ENCODE data around the gene CABP2. TPM values are rescaled to one million over a fixed set of nuclear protein-coding genes. Genes with fewer than 3 reads are reported as not detected.
"Not testable (repeated sequence)": the region's sequence is repeated elsewhere in the genome, so short reads cannot be mapped to it uniquely, and the experiment has no call there.

The CABP2 gene
- polyA plus RNA-seq, 4 donors: not detected

DNA sequence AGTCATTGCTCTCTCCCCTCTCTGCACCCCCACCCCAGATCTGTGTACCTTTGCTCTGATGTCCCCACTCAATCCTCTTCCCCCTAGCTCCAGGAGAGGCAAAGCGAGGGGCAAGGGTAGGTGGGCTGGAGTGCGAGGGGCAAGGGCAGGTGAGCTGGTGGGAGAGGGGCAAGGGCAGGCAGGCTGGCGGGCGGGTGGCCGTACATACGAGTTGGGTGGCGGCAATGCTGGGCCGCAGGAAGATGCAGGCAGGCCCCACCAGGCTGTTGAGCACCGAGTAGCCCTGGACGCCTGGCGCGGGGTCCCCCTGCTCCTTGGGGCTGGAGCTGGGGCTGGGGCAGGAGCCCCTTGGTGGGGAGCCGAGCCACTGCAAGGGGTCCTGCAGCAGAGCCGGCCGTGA is 908 bp downstream of the CABP2 start:
- Histone ChIP-seq H3K4me3 (ENCODE audit: low read depth in 1 of 3, low read length in 3 of 3) (no peak overlapping the region), H3K9me3 (ENCODE audit: control insufficient read depth in 2 of 2, insufficient read depth in 1 of 2, low read depth in 1 of 2, low read length in 1 of 2) (no peaks in the 10 kb centered on the region), H3K36me3 (ENCODE audit: control insufficient read depth in 3 of 3, insufficient read depth in 2 of 3, low read depth in 1 of 3, low read length in 3 of 3) (no peaks in the 10 kb centered on the region), H3K27ac (ENCODE audit: low read depth in 1 of 3, low read length in 2 of 3) (no peak overlapping the region), H3K27me3 (ENCODE audit: control insufficient read depth in 3 of 3, insufficient read depth in 3 of 3, low read length in 3 of 3) (no peaks in the 10 kb centered on the region), H3K4me1 (ENCODE audit: control insufficient read depth in 3 of 3, insufficient read depth in 2 of 3, low read depth in 1 of 3, low read length in 2 of 3) (peaks cover 0 to 17% (median 4%) of the 10 kb centered on the region in 3 donors)
- no peak for FAIRE-seq
- DNase-seq: no peak
- 89 to 96% (median 95%) methylated on average over 14 to 15 of the region's 15 CpGs for WGBS, 3 donors

DNA sequence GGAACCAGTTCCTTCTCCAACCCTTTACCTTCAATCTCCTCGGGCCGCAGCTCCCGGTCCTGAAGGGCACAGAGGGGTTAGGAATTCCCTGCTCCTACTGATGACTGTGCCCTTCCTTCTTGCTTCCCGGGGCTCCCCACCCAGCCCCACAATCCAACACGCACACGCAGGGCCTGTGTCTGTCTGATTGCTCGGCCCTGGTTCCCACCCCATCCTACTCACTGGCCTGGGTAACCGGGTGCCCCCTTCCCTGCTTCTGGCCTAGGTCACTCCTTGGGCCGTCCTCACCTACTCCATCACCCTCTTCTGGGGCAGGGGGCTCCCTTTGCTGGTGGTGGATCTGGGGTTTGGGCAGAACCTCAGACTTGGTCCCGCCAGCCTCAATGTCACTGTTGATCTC is 1.3 kb downstream of the CABP2 start:
- no peak for FAIRE-seq
- Histone ChIP-seq H3K9me3 (ENCODE audit: control insufficient read depth in 2 of 2, insufficient read depth in 1 of 2, low read depth in 1 of 2, low read length in 1 of 2) (no peaks in the 10 kb centered on the region), H3K36me3 (ENCODE audit: control insufficient read depth in 3 of 3, insufficient read depth in 2 of 3, low read depth in 1 of 3, low read length in 3 of 3) (no peaks in the 10 kb centered on the region), H3K27ac (ENCODE audit: low read depth in 1 of 3, low read length in 2 of 3) (no peak overlapping the region), H3K4me3 (ENCODE audit: low read depth in 1 of 3, low read length in 3 of 3) (no peak overlapping the region), H3K4me1 (ENCODE audit: control insufficient read depth in 3 of 3, insufficient read depth in 2 of 3, low read depth in 1 of 3, low read length in 2 of 3) (peaks cover 0 to 17% (median 4%) of the 10 kb centered on the region in 3 donors), H3K27me3 (ENCODE audit: control insufficient read depth in 3 of 3, insufficient read depth in 3 of 3, low read length in 3 of 3) (no peaks in the 10 kb centered on the region)
- 81 to 88% (median 82%) methylated on average over 10 of the region's 10 CpGs for WGBS, 3 donors
- no peak for DNase-seq

DNA sequence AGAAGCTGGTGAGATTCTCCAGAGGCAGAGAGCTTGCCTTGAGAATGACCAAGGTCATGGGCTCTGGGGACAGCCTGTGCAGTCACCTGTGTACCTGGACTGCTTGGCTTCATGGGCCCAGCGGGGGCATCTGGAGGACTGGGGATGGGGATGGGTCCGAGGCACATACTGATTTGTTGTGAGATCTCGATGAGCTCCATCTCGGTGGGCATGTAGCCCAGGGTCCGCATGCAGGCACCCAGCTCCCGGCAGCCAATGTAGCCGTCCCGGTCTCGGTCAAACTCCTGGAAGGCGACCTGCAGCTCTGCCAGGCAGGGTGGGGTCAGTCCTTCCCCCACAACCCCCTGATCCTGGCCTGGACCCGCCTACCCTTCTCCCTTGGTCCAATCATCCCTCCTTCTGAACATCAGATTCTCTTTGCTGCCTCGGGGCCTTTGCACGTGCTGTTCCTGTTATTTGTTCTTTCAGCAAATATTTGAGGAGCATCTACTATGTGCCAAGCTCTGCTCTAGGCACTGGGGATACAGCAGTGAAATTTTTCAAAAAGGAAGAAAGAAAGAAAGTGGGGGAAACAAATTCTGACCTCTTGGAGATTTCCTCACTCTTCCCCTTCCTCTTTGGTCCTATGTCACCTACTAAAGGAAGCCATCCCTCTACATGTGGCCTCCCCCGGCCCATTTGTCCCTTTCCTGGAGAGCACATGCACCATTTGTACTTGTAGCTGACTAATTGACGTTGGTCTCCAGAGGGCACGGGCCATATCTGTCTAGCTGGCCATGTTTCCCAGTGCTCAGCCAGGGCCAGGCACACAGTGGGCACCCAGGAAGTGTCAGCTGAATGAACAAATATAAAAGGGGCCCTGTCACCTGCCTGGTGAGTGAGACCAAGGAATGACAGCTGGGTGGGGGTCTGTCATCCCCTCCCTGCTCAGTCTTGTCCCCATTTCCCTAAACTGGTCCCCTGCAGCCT is 2.1 kb downstream of the CABP2 start:
- Histone ChIP-seq H3K9me3 (ENCODE audit: control insufficient read depth in 2 of 2, insufficient read depth in 1 of 2, low read depth in 1 of 2, low read length in 1 of 2) (no peaks in the 10 kb centered on the region), H3K27ac (ENCODE audit: low read depth in 1 of 3, low read length in 2 of 3) (no peak overlapping the region), H3K4me1 (ENCODE audit: control insufficient read depth in 3 of 3, insufficient read depth in 2 of 3, low read depth in 1 of 3, low read length in 2 of 3) (peaks cover 0 to 17% (median 4%) of the 10 kb centered on the region in 3 donors), H3K36me3 (ENCODE audit: control insufficient read depth in 3 of 3, insufficient read depth in 2 of 3, low read depth in 1 of 3, low read length in 3 of 3) (no peaks in the 10 kb centered on the region), H3K27me3 (ENCODE audit: control insufficient read depth in 3 of 3, insufficient read depth in 3 of 3, low read length in 3 of 3) (no peaks in the 10 kb centered on the region), H3K4me3 (ENCODE audit: low read depth in 1 of 3, low read length in 3 of 3) (no peak overlapping the region)
- no peak for FAIRE-seq
- DNase-seq: no peak
- WGBS, 3 donors: 91 to 94% (median 91%) methylated on average over 16 of the region's 16 CpGs

DNA sequence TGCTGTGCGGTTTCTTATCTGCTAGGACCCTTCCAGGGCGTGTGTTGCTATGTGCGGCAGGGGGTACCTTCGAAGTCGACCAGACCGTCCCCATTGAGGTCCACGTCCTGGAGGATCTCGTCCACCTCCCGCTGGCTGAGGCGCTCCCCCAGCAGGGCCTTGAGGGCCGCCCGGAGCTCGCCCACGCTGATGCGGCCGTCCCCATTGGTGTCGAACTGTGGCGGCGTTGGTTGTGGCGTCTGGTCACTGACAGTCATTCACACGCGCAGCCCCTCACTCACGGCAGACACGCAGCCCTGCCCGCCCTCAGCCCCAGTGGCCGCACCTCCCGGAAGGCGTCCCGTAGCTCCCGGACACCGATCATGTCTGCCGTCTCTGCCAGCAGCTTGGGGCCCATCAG is 3.5 kb downstream of the CABP2 start:
- H3K4me3 ChIP-seq (ENCODE audit: low read depth in 1 of 3, low read length in 3 of 3): no peak overlapping the region
- H3K4me1 ChIP-seq (ENCODE audit: control insufficient read depth in 3 of 3, insufficient read depth in 2 of 3, low read depth in 1 of 3, low read length in 2 of 3): peaks cover 0 to 9% (median 0%) of the 10 kb centered on the region in 3 donors
- no peaks in the 10 kb centered on the region for H3K9me3 ChIP-seq (ENCODE audit: control insufficient read depth in 2 of 2, insufficient read depth in 1 of 2, low read depth in 1 of 2, low read length in 1 of 2)
- H3K36me3 ChIP-seq (ENCODE audit: control insufficient read depth in 3 of 3, insufficient read depth in 2 of 3, low read depth in 1 of 3, low read length in 3 of 3): no peaks in the 10 kb centered on the region
- no peak overlapping the region for H3K27ac ChIP-seq (ENCODE audit: low read depth in 1 of 3, low read length in 2 of 3)
- WGBS, 3 donors: 91 to 96% (median 94%) methylated on average over 32 of the region's 32 CpGs
- FAIRE-seq (no peak), DNase-seq (no peak)
- no peaks in the 10 kb centered on the region for H3K27me3 ChIP-seq (ENCODE audit: control insufficient read depth in 3 of 3, insufficient read depth in 3 of 3, low read length in 3 of 3)

DNA sequence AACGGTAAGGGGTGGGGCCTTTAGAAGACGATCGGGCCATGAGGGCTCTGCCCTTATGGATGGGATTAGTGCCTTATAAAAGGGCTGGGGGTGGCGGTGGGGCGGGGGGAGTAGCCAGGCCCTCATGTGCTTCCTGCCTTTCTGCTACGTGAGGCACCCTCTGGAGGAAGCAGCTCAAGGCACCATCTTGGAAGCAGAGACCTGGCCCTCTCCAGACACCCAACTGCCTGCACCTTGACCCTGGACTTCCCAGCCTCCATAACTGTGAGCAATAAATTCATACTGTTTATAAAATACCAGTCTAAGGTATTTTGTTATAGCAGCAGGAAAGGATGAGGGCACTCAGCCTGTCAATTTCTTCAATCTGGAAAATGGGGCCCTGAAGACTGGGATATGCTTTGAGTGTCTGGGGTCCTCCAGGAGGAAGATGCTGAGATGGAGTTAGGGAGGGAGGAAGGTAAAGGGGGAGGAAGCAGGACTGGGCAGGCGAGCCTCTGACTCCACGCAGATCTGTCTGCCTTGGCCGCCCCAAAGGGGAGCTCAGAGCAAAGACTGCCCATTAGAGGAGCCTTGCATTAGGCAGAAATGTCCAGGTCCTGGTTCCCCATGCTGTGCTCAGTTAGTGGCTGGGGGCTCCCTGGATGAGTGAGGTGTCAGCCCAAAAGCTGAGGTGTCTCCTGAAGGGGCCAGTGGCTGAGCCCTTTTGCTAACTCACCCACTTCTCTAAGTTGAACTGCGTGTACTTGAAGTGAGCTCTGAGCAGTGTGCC is 5.3 kb downstream of the CABP2 start:
- 81 to 90% (median 88%) methylated on average over 10 of the region's 10 CpGs for WGBS, 3 donors
- FAIRE-seq (no peak), DNase-seq (no peak)
- no peaks in the 10 kb centered on the region for H3K4me1 ChIP-seq (ENCODE audit: control insufficient read depth in 3 of 3, insufficient read depth in 2 of 3, low read depth in 1 of 3, low read length in 2 of 3)
- no peak overlapping the region for H3K4me3 ChIP-seq (ENCODE audit: low read depth in 1 of 3, low read length in 3 of 3)
- H3K27me3 ChIP-seq (ENCODE audit: control insufficient read depth in 3 of 3, insufficient read depth in 3 of 3, low read length in 3 of 3): no peaks in the 10 kb centered on the region
- no peak overlapping the region for H3K27ac ChIP-seq (ENCODE audit: low read depth in 1 of 3, low read length in 2 of 3)
- no peaks in the 10 kb centered on the region for H3K9me3 ChIP-seq (ENCODE audit: control insufficient read depth in 2 of 2, insufficient read depth in 1 of 2, low read depth in 1 of 2, low read length in 1 of 2)
- H3K36me3 ChIP-seq (ENCODE audit: control insufficient read depth in 3 of 3, insufficient read depth in 2 of 3, low read depth in 1 of 3, low read length in 3 of 3): no peaks in the 10 kb centered on the region

DNA sequence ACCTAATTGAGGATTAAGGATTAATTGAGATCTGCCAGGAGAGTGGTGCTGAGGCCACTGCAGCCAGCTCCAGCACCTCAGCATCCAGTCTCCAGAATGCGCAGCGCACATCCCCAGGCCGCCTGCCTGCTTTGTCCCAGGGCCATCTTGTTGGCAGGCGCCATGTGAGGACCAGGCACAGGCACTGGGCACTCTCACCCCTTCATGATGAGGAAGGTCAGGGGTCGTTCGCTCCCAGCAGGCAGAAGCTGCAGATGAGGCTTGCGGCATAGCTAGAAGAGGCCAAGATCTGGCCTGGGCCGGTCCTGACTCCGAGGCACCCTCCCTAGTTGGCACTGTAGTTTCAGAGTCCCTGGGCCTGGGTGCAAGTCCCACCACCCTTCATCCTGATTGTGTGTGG is 6.4 kb downstream of the CABP2 start:
- H3K27ac ChIP-seq (ENCODE audit: low read depth in 1 of 3, low read length in 2 of 3): no peak overlapping the region
- H3K36me3 ChIP-seq (ENCODE audit: control insufficient read depth in 3 of 3, insufficient read depth in 2 of 3, low read depth in 1 of 3, low read length in 3 of 3): no peaks in the 10 kb centered on the region
- no peak overlapping the region for H3K4me3 ChIP-seq (ENCODE audit: low read depth in 1 of 3, low read length in 3 of 3)
- DNase-seq (no peak), FAIRE-seq (no peak)
- H3K27me3 ChIP-seq (ENCODE audit: control insufficient read depth in 3 of 3, insufficient read depth in 3 of 3, low read length in 3 of 3): no peaks in the 10 kb centered on the region
- H3K9me3 ChIP-seq (ENCODE audit: control insufficient read depth in 2 of 2, insufficient read depth in 1 of 2, low read depth in 1 of 2, low read length in 1 of 2): no peaks in the 10 kb centered on the region
- WGBS, 3 donors: 94 to 96% (median 95%) methylated on average over 9 of the region's 9 CpGs
- no peaks in the 10 kb centered on the region for H3K4me1 ChIP-seq (ENCODE audit: control insufficient read depth in 3 of 3, insufficient read depth in 2 of 3, low read depth in 1 of 3, low read length in 2 of 3)

DNA sequence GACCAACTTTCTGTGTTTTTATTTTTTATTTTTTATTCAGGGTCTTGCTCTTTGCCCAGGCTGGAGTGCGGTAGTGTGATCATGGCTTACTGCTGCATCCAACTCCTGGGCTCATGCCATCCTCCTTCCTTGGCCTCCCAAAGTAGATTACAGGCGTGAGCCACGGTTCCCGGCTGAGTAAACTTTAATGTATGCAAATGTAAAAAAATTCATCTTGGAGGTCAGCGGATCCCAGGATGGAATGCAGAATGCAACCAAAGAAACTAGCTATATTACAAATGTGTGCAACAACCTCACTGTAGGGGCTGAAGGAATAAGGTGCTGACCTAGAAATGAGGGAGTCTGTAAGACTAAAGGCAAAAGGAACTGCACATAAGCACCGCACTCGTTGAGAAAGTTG is 9.1 kb downstream of the CABP2 start:
- WGBS, 3 donors: 80 to 88% (median 83%) methylated on average over 7 of the region's 7 CpGs

DNA sequence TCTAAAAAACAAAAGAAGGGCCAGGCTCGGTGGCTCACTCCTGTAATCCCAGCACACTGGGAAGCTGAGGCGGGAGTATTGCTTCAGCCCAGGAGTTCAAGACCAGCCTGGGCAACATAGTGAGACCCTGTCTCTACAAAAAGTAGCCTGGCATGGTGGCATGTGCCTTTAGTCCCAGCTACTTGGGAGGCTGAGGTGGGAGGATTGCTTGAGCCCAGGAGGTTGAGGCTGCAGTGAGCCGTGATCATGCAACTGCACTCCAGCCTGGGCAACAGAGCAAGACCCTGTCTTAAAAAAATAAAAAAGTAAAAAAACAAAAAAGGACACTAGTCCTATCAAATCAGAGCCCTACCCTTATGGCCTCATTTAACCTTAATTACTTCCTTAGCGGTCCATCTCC is 11.7 kb downstream of the CABP2 start:
- not testable (repeated sequence) for H3K27ac ChIP-seq (ENCODE audit: low read depth in 1 of 3, low read length in 2 of 3); FAIRE-seq; H3K9me3 ChIP-seq (ENCODE audit: control insufficient read depth in 2 of 2, insufficient read depth in 1 of 2, low read depth in 1 of 2, low read length in 1 of 2); H3K27me3 ChIP-seq (ENCODE audit: control insufficient read depth in 3 of 3, insufficient read depth in 3 of 3, low read length in 3 of 3); H3K4me3 ChIP-seq (ENCODE audit: low read depth in 1 of 3, low read length in 3 of 3); DNase-seq
- peaks cover 0 to 11% (median 0%) of the 10 kb centered on the region in 3 donors for H3K36me3 ChIP-seq (ENCODE audit: control insufficient read depth in 3 of 3, insufficient read depth in 2 of 3, low read depth in 1 of 3, low read length in 3 of 3)
- H3K4me1 ChIP-seq (ENCODE audit: control insufficient read depth in 3 of 3, insufficient read depth in 2 of 3, low read depth in 1 of 3, low read length in 2 of 3): peaks cover 2 to 39% (median 6%) of the 10 kb centered on the region in 3 donors
- 87 to 90% (median 90%) methylated on average over 4 of the region's 4 CpGs for WGBS, 3 donors

More for the DNA sequence above, 9.1 kb downstream of the CABP2 start:
- no peak for FAIRE-seq
- no peaks in the 10 kb centered on the region for H3K9me3 ChIP-seq (ENCODE audit: control insufficient read depth in 2 of 2, insufficient read depth in 1 of 2, low read depth in 1 of 2, low read length in 1 of 2)
- H3K4me1 ChIP-seq (ENCODE audit: control insufficient read depth in 3 of 3, insufficient read depth in 2 of 3, low read depth in 1 of 3, low read length in 2 of 3): peaks cover 0 to 23% (median 2%) of the 10 kb centered on the region in 3 donors
- H3K36me3 ChIP-seq (ENCODE audit: control insufficient read depth in 3 of 3, insufficient read depth in 2 of 3, low read depth in 1 of 3, low read length in 3 of 3): no peaks in the 10 kb centered on the region
- H3K27me3 ChIP-seq (ENCODE audit: control insufficient read depth in 3 of 3, insufficient read depth in 3 of 3, low read length in 3 of 3): no peaks in the 10 kb centered on the region
- H3K4me3 ChIP-seq (ENCODE audit: low read depth in 1 of 3, low read length in 3 of 3): no peak overlapping the region
- no peak overlapping the region for H3K27ac ChIP-seq (ENCODE audit: low read depth in 1 of 3, low read length in 2 of 3)
- DNase-seq: no peak

All from small intestine (tissue), 7 donors.